Mucosa of stomach (tissue), 1 donor: Measurements from ENCODE around the gene ZNF189.
A peak's percentile ranks its signal among the peaks of the same experiment; 100 is the strongest.

Experiments
- H3K27me3 ChIP-seq: one replicate; pipeline ENCODE4 v1.7.0; 2013; ENCODE audit warnings: mild to moderate bottlenecking, low read length; ENCODE audit not compliant: control insufficient read depth, insufficient read depth
- H3K36me3 ChIP-seq: one replicate; pipeline ENCODE4 v1.7.0; 2013; ENCODE audit warnings: low read length; ENCODE audit not compliant: control insufficient read depth, insufficient read depth
- H3K4me1 ChIP-seq: one replicate; pipeline ENCODE4 v1.7.0; 2013; ENCODE audit warnings: mild to moderate bottlenecking, low read length; ENCODE audit not compliant: control insufficient read depth, insufficient read depth
- H3K4me3 ChIP-seq: one replicate; pipeline ENCODE4 v1.7.0; 2013; ENCODE audit warnings: low read length
- H3K9ac ChIP-seq: one replicate; pipeline ENCODE4 v1.7.0; 2013; ENCODE audit warnings: mild to moderate bottlenecking, low read length, moderate library complexity
- H3K9me3 ChIP-seq: one replicate; pipeline ENCODE4 v1.7.0; 2013; ENCODE audit warnings: mild to moderate bottlenecking, low read length, moderate library complexity; ENCODE audit not compliant: control insufficient read depth
- donor health status: Pancreatic carcinoma.

ZNF189 gene

GRCh38 chr9:101445353-101446029 lies 46.8 kb downstream of the ZNF189 start:
- Histone ChIP-seq H3K9me3 (no peaks in the 10 kb centered on the region), H3K36me3 (no peaks in the 10 kb centered on the region), H3K4me1 (peaks cover 11% of the 10 kb centered on the region), H3K4me3 (no peak overlapping the region), H3K27me3 (no peaks in the 10 kb centered on the region), H3K9ac (peak overlapping the region; percentile 42)

GRCh38 chr9:101446732-101447131 lies 48.1 kb downstream of the ZNF189 start:
- H3K36me3 ChIP-seq: no peaks in the 10 kb centered on the region
- no peak overlapping the region for H3K4me3 ChIP-seq
- H3K27me3 ChIP-seq: no peaks in the 10 kb centered on the region
- H3K9me3 ChIP-seq: no peaks in the 10 kb centered on the region
- no peak overlapping the region for H3K9ac ChIP-seq
- H3K4me1 ChIP-seq: peaks cover 15% of the 10 kb centered on the region

DNA sequence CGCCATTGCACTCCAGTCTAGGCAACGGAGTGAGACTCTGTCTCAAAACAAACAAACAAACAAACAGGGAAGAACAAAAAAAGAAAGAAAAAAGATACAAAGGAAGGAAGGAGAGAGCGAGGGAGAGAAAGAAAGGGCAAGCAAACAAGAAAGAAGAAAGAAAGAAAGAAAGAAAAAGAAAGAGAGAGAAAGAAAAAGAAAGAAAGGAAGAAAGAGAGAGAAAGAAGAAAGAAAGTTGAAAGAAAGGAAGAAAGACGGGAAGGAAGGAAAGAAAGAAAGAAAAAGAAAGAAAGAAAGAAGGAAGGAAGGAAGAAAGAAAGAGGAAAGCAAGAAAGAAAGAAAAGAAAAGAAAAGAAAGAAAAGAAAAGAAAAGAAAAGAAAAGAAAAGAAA lies 50.0 kb downstream of the ZNF189 start:
- H3K27me3 ChIP-seq: no peaks in the 10 kb centered on the region
- no peaks in the 10 kb centered on the region for H3K36me3 ChIP-seq
- H3K9me3 ChIP-seq: no peaks in the 10 kb centered on the region
- no peak overlapping the region for H3K4me3 ChIP-seq
- peaks cover 6% of the 10 kb centered on the region for H3K4me1 ChIP-seq
- no peak overlapping the region for H3K9ac ChIP-seq

DNA sequence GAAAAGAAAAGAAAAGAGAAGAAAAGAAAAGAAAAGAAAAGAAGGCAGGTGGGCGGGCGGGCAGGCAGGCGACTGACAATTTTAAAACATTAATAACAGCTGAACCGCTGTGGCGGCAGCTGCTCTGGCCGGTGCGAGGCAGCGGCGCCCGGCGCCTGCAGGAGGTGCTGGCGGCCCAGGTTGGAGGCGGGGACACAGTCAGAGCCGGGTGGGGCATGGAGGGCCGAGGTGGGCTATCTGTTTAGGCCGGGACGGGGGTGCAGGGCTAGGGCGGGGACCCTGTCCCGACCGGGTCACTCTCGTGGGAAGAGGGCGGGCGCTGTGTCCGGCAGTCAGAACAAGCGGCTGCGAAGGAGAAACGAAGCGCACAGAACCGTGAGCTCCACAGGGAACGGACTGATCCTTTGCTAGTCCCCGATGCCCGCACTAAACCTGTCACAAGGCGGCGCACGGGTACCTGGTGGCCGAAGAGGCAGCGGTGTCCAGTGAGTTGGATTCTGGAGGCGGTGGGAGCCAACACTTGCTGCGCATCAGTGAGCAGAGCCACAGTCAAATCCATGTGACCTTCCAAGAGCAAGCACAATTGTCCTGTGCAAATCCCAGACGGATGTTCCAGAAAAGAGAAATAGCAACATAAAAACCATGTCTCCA lies 50.5 kb downstream of the ZNF189 start:
- Histone ChIP-seq H3K36me3 (no peaks in the 10 kb centered on the region), H3K9ac (peak overlapping the region; percentile 51)

GRCh38 chr9:101450931-101451330 lies 52.3 kb downstream of the ZNF189 start:
- Histone ChIP-seq H3K9me3 (no peaks in the 10 kb centered on the region), H3K9ac (no peak overlapping the region), H3K27me3 (no peaks in the 10 kb centered on the region), H3K4me1 (peaks cover 6% of the 10 kb centered on the region), H3K4me3 (no peak overlapping the region), H3K36me3 (no peaks in the 10 kb centered on the region)

More for the DNA sequence above, 50.5 kb downstream of the ZNF189 start:
- no peaks in the 10 kb centered on the region for H3K9me3 ChIP-seq
- H3K27me3 ChIP-seq: no peaks in the 10 kb centered on the region
- H3K4me3 ChIP-seq: no peak overlapping the region
- peaks cover 6% of the 10 kb centered on the region for H3K4me1 ChIP-seq

GRCh38 chr9:101451498-101451897 lies 52.8 kb downstream of the ZNF189 start:
- Histone ChIP-seq H3K9ac (no peak overlapping the region), H3K9me3 (no peaks in the 10 kb centered on the region), H3K36me3 (no peaks in the 10 kb centered on the region), H3K4me1 (peaks cover 6% of the 10 kb centered on the region), H3K4me3 (no peak overlapping the region), H3K27me3 (no peaks in the 10 kb centered on the region)

GRCh38 chr9:101453776-101454570 lies 55.3 kb downstream of the ZNF189 start:
- Histone ChIP-seq H3K4me3 (no peak overlapping the region), H3K27me3 (no peaks in the 10 kb centered on the region), H3K9me3 (no peaks in the 10 kb centered on the region), H3K9ac (no peak overlapping the region), H3K36me3 (no peaks in the 10 kb centered on the region), H3K4me1 (peaks cover 6% of the 10 kb centered on the region)

DNA sequence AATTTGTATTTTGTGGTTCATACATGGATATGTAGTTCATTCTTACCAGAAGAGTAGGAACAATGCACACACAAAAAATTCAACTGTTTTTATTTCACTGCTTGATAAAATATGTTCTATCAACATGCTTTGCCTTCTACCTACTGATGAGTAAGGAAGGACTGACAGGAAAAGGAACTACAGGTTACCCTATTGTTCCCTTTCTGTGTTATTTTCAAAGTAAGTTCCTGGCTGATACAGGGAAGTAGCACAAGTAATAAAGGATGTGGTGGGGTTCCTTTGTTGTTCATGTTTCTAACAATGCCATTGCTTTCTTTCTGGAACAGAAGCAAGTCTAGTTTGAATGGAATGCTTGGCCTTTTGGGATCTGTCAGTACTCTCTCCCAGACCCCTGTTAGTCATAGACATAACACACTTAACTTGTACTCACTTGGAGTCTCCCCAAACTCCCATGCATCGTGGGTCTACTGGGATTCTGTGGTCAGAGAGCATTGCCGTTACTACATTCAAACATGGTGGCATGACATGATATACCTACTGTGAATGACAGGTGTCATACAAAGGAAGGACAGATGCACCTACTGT lies 57.1 kb downstream of the ZNF189 start:
- H3K9ac ChIP-seq: no peak overlapping the region
- no peak overlapping the region for H3K4me3 ChIP-seq
- H3K36me3 ChIP-seq: no peaks in the 10 kb centered on the region
- no peaks in the 10 kb centered on the region for H3K9me3 ChIP-seq
- H3K4me1 ChIP-seq: peaks cover 13% of the 10 kb centered on the region
- no peaks in the 10 kb centered on the region for H3K27me3 ChIP-seq

- Histone ChIP-seq H3K27me3 (no peaks in the 10 kb centered on the region), H3K9me3 (no peaks in the 10 kb centered on the region), H3K36me3 (no peaks in the 10 kb centered on the region), H3K4me1 (peaks cover 14% of the 10 kb centered on the region), H3K4me3 (no peak overlapping the region), H3K9ac (no peak overlapping the region)
Measured at GRCh38 chr9:101457003-101457402, 58.4 kb downstream of the ZNF189 start.

DNA sequence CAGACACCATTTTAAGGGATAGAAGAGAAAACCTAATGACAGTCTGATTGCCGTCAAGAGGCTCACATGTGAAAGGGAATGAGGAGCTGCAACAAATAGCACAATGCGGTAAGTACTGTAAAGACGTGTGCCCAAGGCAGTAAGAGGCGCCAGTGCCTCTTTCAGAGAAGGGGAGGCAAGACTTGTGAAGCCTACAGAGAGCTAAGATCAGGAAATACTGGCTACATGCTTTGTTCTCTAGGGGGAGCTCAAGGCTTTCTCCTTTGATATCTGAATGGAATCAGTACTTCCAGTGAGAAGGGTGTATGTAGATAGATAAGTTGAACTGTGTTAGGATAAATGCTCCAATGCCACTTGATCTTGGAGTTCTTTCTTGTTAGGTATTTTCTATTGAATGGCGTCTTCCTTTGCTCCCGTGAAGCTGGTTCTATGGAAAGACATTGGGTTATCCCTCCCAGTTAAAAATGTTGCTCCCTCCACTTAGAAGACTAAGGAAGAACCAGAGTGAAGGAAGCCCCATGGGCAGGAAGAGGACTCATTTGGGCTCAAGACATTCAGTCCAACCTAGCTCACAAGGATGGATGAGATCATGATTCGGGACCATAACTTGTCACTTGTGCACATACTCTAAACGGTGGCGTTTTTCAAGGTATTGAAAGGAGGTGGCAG lies 60.4 kb downstream of the ZNF189 start:
- H3K4me3 ChIP-seq: no peak overlapping the region
- no peaks in the 10 kb centered on the region for H3K27me3 ChIP-seq
- no peaks in the 10 kb centered on the region for H3K9me3 ChIP-seq
- peaks cover 14% of the 10 kb centered on the region for H3K4me1 ChIP-seq
- H3K9ac ChIP-seq: no peak overlapping the region
- H3K36me3 ChIP-seq: no peaks in the 10 kb centered on the region
